Measurements from ENCODE around the gene SUPT20H. TPM values are rescaled to one million over a fixed set of nuclear protein-coding genes. Genes with fewer than 3 reads are reported as not detected.

Gene SUPT20H
- total and polyA plus RNA-seq, 10 of the 15 experiments (the other 5 are each of a cell fraction or from before 2014, with no cell fraction given) = 12.3 to 69.8 (median 47.5) TPM

DNA sequence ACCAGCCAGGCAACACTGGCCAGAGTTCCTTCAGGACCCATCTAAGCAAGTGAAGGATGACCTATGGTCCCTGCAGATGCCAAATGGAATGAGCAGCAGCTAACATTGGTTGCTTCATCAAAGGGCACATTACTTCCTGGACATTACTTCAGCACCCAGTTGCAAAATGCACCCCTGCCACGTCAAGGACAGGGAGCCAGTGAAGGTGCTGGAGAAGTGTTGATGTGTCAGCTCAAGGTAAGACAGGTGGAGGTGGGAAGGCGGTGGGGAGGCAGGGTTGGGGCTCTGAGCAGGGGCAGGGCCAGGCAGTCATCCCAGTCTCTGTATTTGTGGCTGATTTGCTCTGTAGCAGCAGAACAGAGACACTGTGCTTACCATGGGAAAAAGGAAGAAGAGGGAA lies 31.4 kb upstream of the SUPT20H start:
- no peak for DNase-seq (ENCODE audit: low read depth, low spot score)
- no peaks in the 10 kb centered on the region for H3K9me3 ChIP-seq (replicated peaks; ENCODE audit: control insufficient read depth, insufficient read depth, low read length)
- no peaks in the 10 kb centered on the region for H3K36me3 ChIP-seq (ENCODE audit: control insufficient read depth in 2 of 2, insufficient read depth in 2 of 2, low read length in 1 of 2)
- SMC1A ChIA-PET (ENCODE audit: uncharacterized antibody, unreplicated experiment) = no interaction called here
- in situ Hi-C loops (cut with MboI) (no loop called here), intact Hi-C loops (cut with micrococcal nuclease; ENCODE audit: unreplicated experiment) (no loop called here)
- CTCF ChIA-PET = no interaction called here
- no peak overlapping the region for H3K27ac ChIP-seq (ENCODE audit: control insufficient read depth, insufficient read depth)
- no peak for TF ChIP-seq RAD51 (IDR thresholded peaks at IDR 0.05)
- no peak for TF ChIP-seq ESRRA (IDR thresholded peaks at IDR 0.05; ENCODE audit: low read length)
- no peak for TF ChIP-seq SUPT20H (IDR thresholded peaks at IDR 0.05; ENCODE audit: borderline replicate concordance, control insufficient read depth, low read depth, low read length)
- no peak for TF ChIP-seq BMI1 (IDR thresholded peaks at IDR 0.05; ENCODE audit: borderline replicate concordance)
- TF ChIP-seq POLR2AphosphoS5 (IDR thresholded peaks at IDR 0.05; ENCODE audit: low read length) = no peak
- no peak for TF ChIP-seq EGR1 (IDR thresholded peaks at IDR 0.05; ENCODE audit: borderline replicate concordance in 1 of 2, low read depth in 2 of 2, low read length in 2 of 2)
- TF ChIP-seq BCL11A (IDR thresholded peaks at IDR 0.05; ENCODE audit: low read depth, low read length) = no peak
- TF ChIP-seq SMARCA5 (IDR thresholded peaks at IDR 0.05) = no peak
- TF ChIP-seq SIN3A (IDR thresholded peaks at IDR 0.05; ENCODE audit: low read depth, low read length) = no peak
- no peak for TF ChIP-seq RELA (IDR thresholded peaks at IDR 0.05; ENCODE audit: borderline replicate concordance, partially characterized antibody)
- no peak for TF ChIP-seq ZSCAN29 (IDR thresholded peaks at IDR 0.05)
- no peak for TF ChIP-seq ZZZ3 (IDR thresholded peaks at IDR 0.05; ENCODE audit: control insufficient read depth, insufficient read length, low read depth)
- TF ChIP-seq NR2F1 (conservative IDR thresholded peaks at IDR 0.05) = no peak
- TF ChIP-seq, protein P1, sequence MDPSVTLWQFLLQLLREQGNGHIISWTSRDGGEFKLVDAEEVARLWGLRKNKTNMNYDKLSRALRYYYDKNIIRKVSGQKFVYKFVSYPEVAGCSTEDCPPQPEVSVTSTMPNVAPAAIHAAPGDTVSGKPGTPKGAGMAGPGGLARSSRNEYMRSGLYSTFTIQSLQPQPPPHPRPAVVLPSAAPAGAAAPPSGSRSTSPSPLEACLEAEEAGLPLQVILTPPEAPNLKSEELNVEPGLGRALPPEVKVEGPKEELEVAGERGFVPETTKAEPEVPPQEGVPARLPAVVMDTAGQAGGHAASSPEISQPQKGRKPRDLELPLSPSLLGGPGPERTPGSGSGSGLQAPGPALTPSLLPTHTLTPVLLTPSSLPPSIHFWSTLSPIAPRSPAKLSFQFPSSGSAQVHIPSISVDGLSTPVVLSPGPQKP (IDR thresholded peaks at IDR 0.05; ENCODE audit: low read depth, low read length) = no peak
- no peak overlapping the region for H3K4me2 ChIP-seq (ENCODE audit: control insufficient read depth, insufficient read depth)
- ATAC-seq = no peak
- no peak for FAIRE-seq
- RAD21 ChIA-PET (ENCODE audit: unreplicated experiment) = no interaction called here
- H2AFZ ChIP-seq (ENCODE audit: control insufficient read depth, low read depth, low read length) = no peak overlapping the region
- BruUV-seq (replicated peaks) = no TSS peak
- H3K79me2 ChIP-seq (ENCODE audit: control insufficient read depth, insufficient read depth, low read length) = no peaks in the 10 kb centered on the region
- no peak overlapping the region for H3K4me3 ChIP-seq
- no peak overlapping the region for H3K9ac ChIP-seq (ENCODE audit: control insufficient read depth, insufficient read depth, low read length)
- H3K4me1 ChIP-seq (ENCODE audit: control insufficient read depth, insufficient read depth, low read length) = no peaks in the 10 kb centered on the region
- H3K27me3 ChIP-seq (replicated peaks in 1 of 2; ENCODE audit: control insufficient read depth in 2 of 2, insufficient read depth in 2 of 2, low read length in 1 of 2) = 0 out of 4 replicates have a peak, but pooled peaks cover 0 to 1% of the 10 kb centered on the region in 2 experiments
- WGBS (ENCODE audit: insufficient coverage, insufficient replicate concordance, low lambda C conversion rate, missing lambda C conversion rate) = 10% methylated on average over 2 of the region's 2 CpGs
- H4K20me1 ChIP-seq (ENCODE audit: control insufficient read depth, insufficient read depth) = no peaks in the 10 kb centered on the region
- POLR2A ChIA-PET = no interaction called here

Measured in GM12878 (cell line).